ENCODE data around the gene ZNF699.

- TF ChIP-seq CTCF (conservative IDR thresholded peaks at IDR 0.05): no peak
- TF ChIP-seq ZFX (IDR thresholded peaks at IDR 0.05): no peak
Observed at GRCh38 chr19:9323557-9323918, 13.9 kb upstream of the ZNF699 start.

Data from C4-2B (cell line).